Activated CD8-positive, alpha-beta T cell treated with anti-CD3 and anti-CD28 coated beads, Interleukin-2, amount 10 ng/mL, durations not matched to agents 7 days and 5 days (primary cell): Measurements from ENCODE around the gene USP17L18. TPM values are rescaled to one million over a fixed set of nuclear protein-coding genes. Genes with fewer than 3 reads are reported as not detected.
"Not testable (repeated sequence)": the region's sequence is repeated elsewhere in the genome, so short reads cannot be mapped to it uniquely, and the experiment has no call there.

Experiments used
- ATAC-seq: fragments of 150-1000 bp; cut with Tn5 transposase; one replicate; pipeline ENCODE4 v1.10.0; 2021; ENCODE audit warnings: moderate library complexity
- CTCF ChIA-PET: fragments of 350-600 bp; sonication (Branson Sonifier 250); formaldehyde crosslinking; loops from one replicate; lab custom pipeline; 2021; ENCODE audit warnings: antibody characterized with exemption; lab: Charles Lee
- POLR2A ChIA-PET: fragments of 350-600 bp; sonication (Branson Sonifier 250); formaldehyde crosslinking; loops from one replicate; lab custom pipeline; 2021; ENCODE audit warnings: antibody characterized with exemption; lab: Charles Lee
- DNase-seq: peaks from one replicate; pipeline ENCODE4 v3.0.0-alpha.2; 2020
- H3K27ac Mint-ChIP-seq: one replicate; pipeline ENCODE4 v1.8.0; 2021; ENCODE audit warnings: mild to moderate bottlenecking, mixed read lengths
- H3K27me3 Mint-ChIP-seq: one replicate; pipeline ENCODE4 v1.8.0; 2021; ENCODE audit warnings: low read depth, mixed read lengths
- H3K36me3 Mint-ChIP-seq: one replicate; pipeline ENCODE4 v1.8.0; 2021; ENCODE audit warnings: low read depth, mixed read lengths
- H3K4me1 Mint-ChIP-seq: one replicate; pipeline ENCODE4 v1.8.0; 2021; ENCODE audit warnings: low read depth, mixed read lengths
- H3K4me3 Mint-ChIP-seq: one replicate; pipeline ENCODE4 v1.8.0; 2021; ENCODE audit warnings: mild to moderate bottlenecking, mixed read lengths
- H3K9me3 Mint-ChIP-seq: one replicate; pipeline ENCODE4 v1.8.0; 2022; ENCODE audit warnings: mixed read lengths; ENCODE audit not compliant: insufficient read depth
- total RNA-seq, 2 experiments: library from RNA; stranded (reverse); gene quantifications; one replicate each; pipeline ENCODE4 v1.2.3, GENCODE V29; 2021

Gene USP17L18, protein sequence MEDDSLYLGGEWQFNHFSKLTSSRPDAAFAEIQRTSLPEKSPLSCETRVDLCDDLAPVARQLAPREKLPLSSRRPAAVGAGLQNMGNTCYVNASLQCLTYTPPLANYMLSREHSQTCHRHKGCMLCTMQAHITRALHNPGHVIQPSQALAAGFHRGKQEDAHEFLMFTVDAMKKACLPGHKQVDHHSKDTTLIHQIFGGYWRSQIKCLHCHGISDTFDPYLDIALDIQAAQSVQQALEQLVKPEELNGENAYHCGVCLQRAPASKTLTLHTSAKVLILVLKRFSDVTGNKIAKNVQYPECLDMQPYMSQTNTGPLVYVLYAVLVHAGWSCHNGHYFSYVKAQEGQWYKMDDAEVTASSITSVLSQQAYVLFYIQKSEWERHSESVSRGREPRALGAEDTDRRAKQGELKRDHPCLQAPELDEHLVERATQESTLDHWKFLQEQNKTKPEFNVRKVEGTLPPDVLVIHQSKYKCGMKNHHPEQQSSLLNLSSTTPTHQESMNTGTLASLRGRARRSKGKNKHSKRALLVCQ
- total RNA-seq = not detected

- H3K27me3 Mint-ChIP-seq = not testable (repeated sequence)
Observed at GRCh38 chr4:9247953-9248680, at the start of gene USP17L18. Gene USP17L18 (plus strand): TSS chr4:9248630. CDS start chr4:9248630, 0 bp downstream.

DNA sequence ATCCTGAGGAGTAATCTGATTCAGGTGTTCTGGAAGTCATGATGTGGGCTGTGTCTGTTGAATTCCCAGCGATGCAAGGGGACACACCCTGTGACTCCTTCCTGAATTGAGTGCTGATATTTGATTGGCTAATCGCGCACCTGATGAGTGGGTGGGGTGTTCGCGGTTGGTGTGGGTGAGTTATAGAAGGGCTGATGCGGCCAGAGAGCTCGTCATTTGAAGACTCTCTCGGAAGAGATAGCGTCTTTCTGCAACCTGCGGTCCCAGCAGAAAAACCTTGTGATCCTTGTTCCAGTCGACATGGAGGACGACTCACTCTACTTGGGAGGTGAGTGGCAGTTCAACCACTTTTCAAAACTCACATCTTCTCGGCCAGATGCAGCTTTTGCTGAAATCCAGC lies 38.1 kb upstream of the USP17L18 start, which contains the start of gene USP17L10:
USP17L10 (plus strand) TSS at position 301 of the 400 bp plus-strand sequence; CDS start at position 301, 0 bp downstream.
- H3K4me3 Mint-ChIP-seq, POLR2A ChIA-PET, ATAC-seq, DNase-seq, H3K27me3 Mint-ChIP-seq, H3K9me3 Mint-ChIP-seq, H3K36me3 Mint-ChIP-seq, CTCF ChIA-PET, H3K27ac Mint-ChIP-seq, H3K4me1 Mint-ChIP-seq: not testable (repeated sequence)

More at GRCh38 chr4:9247953-9248680, at the start of gene USP17L18:
- CTCF ChIA-PET, H3K4me1 Mint-ChIP-seq, H3K36me3 Mint-ChIP-seq, H3K4me3 Mint-ChIP-seq, ATAC-seq, H3K27ac Mint-ChIP-seq, H3K9me3 Mint-ChIP-seq, POLR2A ChIA-PET: not testable (repeated sequence)
- peak; percentile 14 for DNase-seq

- CTCF ChIA-PET, H3K9me3 Mint-ChIP-seq, H3K27me3 Mint-ChIP-seq, H3K36me3 Mint-ChIP-seq, ATAC-seq, POLR2A ChIA-PET, H3K4me3 Mint-ChIP-seq, H3K27ac Mint-ChIP-seq, DNase-seq, H3K4me1 Mint-ChIP-seq: not testable (repeated sequence)
Observed at GRCh38 chr4:9214701-9215100, 33.7 kb upstream of the USP17L18 start.

DNA sequence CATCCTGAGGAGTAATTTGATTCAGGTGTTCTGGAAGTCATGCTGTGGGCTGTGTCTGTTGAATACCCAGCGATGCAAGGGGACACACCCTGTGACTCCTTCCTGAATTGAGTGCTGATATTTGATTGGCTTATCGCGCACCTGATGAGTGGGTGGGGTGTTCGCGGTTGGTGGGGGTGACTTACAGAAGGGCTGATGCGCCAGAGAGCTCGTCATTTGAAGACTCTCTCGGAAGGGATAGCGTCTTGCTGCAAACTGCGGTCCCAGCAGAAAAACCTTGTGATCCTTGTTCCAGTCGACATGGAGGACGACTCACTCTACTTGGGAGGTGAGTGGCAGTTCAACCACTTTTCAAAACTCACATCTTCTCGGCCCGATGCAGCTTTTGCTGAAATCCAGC lies 33.3 kb upstream of the USP17L18 start, which contains the start of gene USP17L11:
USP17L11 (plus strand) TSS at position 301 of the 400 bp plus-strand sequence; CDS start at position 301, 0 bp downstream.
- POLR2A ChIA-PET, H3K9me3 Mint-ChIP-seq, DNase-seq, H3K36me3 Mint-ChIP-seq, H3K4me3 Mint-ChIP-seq, H3K27me3 Mint-ChIP-seq, H3K27ac Mint-ChIP-seq, ATAC-seq, H3K4me1 Mint-ChIP-seq, CTCF ChIA-PET: not testable (repeated sequence)

DNA sequence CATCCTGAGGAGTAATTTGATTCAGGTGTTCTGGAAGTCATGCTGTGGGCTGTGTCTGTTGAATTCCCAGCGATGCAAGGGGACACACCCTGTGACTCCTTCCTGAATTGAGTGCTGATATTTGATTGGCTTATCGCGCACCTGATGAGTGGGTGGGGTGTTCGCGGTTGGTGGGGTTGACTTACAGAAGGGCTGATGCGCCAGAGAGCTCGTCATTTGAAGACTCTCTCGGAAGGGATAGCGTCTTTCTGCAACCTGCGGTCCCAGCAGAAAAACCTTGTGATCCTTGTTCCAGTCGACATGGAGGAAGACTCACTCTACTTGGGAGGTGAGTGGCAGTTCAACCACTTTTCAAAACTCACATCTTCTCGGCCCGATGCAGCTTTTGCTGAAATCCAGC lies 28.6 kb upstream of the USP17L18 start, which contains the start of gene USP17L12:
USP17L12 (plus strand) TSS at position 301 of the 400 bp plus-strand sequence; CDS start at position 301, 0 bp downstream.
- ATAC-seq, CTCF ChIA-PET, H3K36me3 Mint-ChIP-seq, H3K27ac Mint-ChIP-seq, H3K4me1 Mint-ChIP-seq, DNase-seq, POLR2A ChIA-PET, H3K27me3 Mint-ChIP-seq, H3K4me3 Mint-ChIP-seq, H3K9me3 Mint-ChIP-seq: not testable (repeated sequence)

DNA sequence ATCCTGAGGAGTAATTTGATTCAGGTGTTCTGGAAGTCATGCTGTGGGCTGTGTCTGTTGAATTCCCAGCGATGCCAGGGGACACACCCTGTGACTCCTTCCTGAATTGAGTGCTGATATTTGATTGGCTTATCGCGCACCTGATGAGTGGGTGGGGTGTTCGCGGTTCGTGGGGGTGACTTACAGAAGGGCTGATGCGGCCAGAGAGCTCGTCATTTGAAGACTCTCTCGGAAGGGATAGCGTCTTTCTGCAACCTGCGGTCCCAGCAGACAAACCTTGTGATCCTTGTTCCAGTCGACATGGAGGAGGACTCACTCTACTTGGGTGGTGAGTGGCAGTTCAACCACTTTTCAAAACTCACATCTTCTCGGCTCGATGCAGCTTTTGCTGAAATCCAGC lies 23.8 kb upstream of the USP17L18 start, which contains the start of gene USP17L13:
USP17L13 (plus strand) TSS at position 301 of the 400 bp plus-strand sequence; CDS start at position 301, 0 bp downstream.
- H3K4me1 Mint-ChIP-seq, H3K36me3 Mint-ChIP-seq, H3K27ac Mint-ChIP-seq, ATAC-seq, H3K4me3 Mint-ChIP-seq, POLR2A ChIA-PET, H3K9me3 Mint-ChIP-seq, H3K27me3 Mint-ChIP-seq, CTCF ChIA-PET, DNase-seq: not testable (repeated sequence)

- ATAC-seq, H3K27me3 Mint-ChIP-seq, H3K9me3 Mint-ChIP-seq, POLR2A ChIA-PET, H3K4me1 Mint-ChIP-seq, DNase-seq, H3K27ac Mint-ChIP-seq, H3K4me3 Mint-ChIP-seq, H3K36me3 Mint-ChIP-seq, CTCF ChIA-PET: not testable (repeated sequence)
Observed at GRCh38 chr4:9230249-9230648, 18.2 kb upstream of the USP17L18 start.

GRCh38 chr4:9234085-9234484 lies 14.3 kb upstream of the USP17L18 start, which contains the start of gene USP17L15:
Gene USP17L15 (plus strand): TSS chr4:9234385. CDS start chr4:9234385, 0 bp downstream.
- H3K9me3 Mint-ChIP-seq, DNase-seq, CTCF ChIA-PET, ATAC-seq, H3K27ac Mint-ChIP-seq, H3K27me3 Mint-ChIP-seq, H3K4me3 Mint-ChIP-seq, POLR2A ChIA-PET, H3K36me3 Mint-ChIP-seq, H3K4me1 Mint-ChIP-seq: not testable (repeated sequence)

- H3K36me3 Mint-ChIP-seq, H3K4me1 Mint-ChIP-seq, H3K9me3 Mint-ChIP-seq, H3K4me3 Mint-ChIP-seq, ATAC-seq, DNase-seq, H3K27me3 Mint-ChIP-seq, CTCF ChIA-PET, POLR2A ChIA-PET, H3K27ac Mint-ChIP-seq: not testable (repeated sequence)
Observed at GRCh38 chr4:9238461-9238860, 10.0 kb upstream of the USP17L18 start.

DNA sequence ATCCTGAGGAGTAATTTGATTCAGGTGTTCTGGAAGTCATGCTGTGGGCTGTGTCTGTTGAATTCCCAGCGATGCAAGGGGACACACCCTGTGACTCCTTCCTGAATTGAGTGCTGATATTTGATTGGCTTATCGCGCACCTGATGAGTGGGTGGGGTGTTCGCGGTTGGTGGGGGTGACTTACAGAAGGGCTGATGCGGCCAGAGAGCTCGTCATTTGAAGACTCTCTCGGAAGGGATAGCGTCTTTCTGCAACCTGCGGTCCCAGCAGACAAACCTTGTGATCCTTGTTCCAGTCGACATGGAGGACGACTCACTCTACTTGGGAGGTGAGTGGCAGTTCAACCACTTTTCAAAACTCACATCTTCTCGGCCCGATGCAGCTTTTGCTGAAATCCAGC lies 4.9 kb upstream of the USP17L18 start, which contains the start of gene USP17L17:
USP17L17 (plus strand) TSS at position 301 of the 400 bp plus-strand sequence; CDS start at position 301, 0 bp downstream.
- DNase-seq, H3K4me3 Mint-ChIP-seq, H3K9me3 Mint-ChIP-seq, CTCF ChIA-PET, H3K36me3 Mint-ChIP-seq, ATAC-seq, H3K27ac Mint-ChIP-seq, H3K27me3 Mint-ChIP-seq, POLR2A ChIA-PET, H3K4me1 Mint-ChIP-seq: not testable (repeated sequence)

- H3K27ac Mint-ChIP-seq, CTCF ChIA-PET, H3K4me3 Mint-ChIP-seq, H3K36me3 Mint-ChIP-seq, ATAC-seq, H3K9me3 Mint-ChIP-seq, POLR2A ChIA-PET, DNase-seq, H3K27me3 Mint-ChIP-seq, H3K4me1 Mint-ChIP-seq: not testable (repeated sequence)
Observed at GRCh38 chr4:9253078-9253477, 4.6 kb downstream of the USP17L18 start, which contains the start of gene USP17L19. Gene USP17L19 (plus strand): TSS chr4:9253378. CDS start chr4:9253378, 0 bp downstream.
